BJ (cell line): Measurements from ENCODE around the gene RBM24. TPM values are rescaled to one million over a fixed set of nuclear protein-coding genes. Genes with fewer than 3 reads are reported as not detected.

Experiments used
- CTCF ChIA-PET: fragments of 350-600 bp; formaldehyde crosslinking; extraction: SDS; loops from one replicate; lab custom pipeline; 2021; ENCODE audit warnings: antibody characterized with exemption, inconsistent platforms; lab: Yijun Ruan, JAX
- POLR2A ChIA-PET: fragments of 300-600 bp; sonication (Branson Sonifier 250); formaldehyde crosslinking; extraction: SDS; loops from one replicate; lab custom pipeline; 2021; ENCODE audit warnings: antibody characterized with exemption; lab: Charles Lee
- DNase-seq: peaks from one replicate; pipeline ENCODE4 v3.0.0-alpha.2; 2011; ENCODE audit warnings: low read depth
- H3K27me3 ChIP-seq: 2 replicates; pipeline ENCODE4 v1.6.0; 2011; ENCODE audit warnings: low read length; ENCODE audit not compliant: control insufficient read depth, insufficient read depth
- H3K36me3 ChIP-seq: 2 replicates; pipeline ENCODE4 v1.5.1; 2011; ENCODE audit warnings: low read length; ENCODE audit not compliant: control insufficient read depth, insufficient read depth
- H3K4me3 ChIP-seq: 2 replicates; pipeline ENCODE4 v1.5.1; 2011; ENCODE audit warnings: low read depth, mild to moderate bottlenecking, control low read depth, low read length
- CTCF ChIP-seq: IDR thresholded peaks from 2 replicates; pipeline ENCODE4 v1.5.1; 2011; ENCODE audit warnings: low read depth, mild to moderate bottlenecking, control low read depth, inconsistent platforms, low read length, moderate library complexity; ENCODE audit not compliant: insufficient read depth
- polyA plus RNA-seq: library from polyadenylated mRNA; depleted of rRNA; stranded (reverse); fragments of >200 nt; gene quantifications from 2 replicates; pipeline ENCODE4 v1.2.3, GENCODE V29; 2011; rRNA removed

The RBM24 gene
- polyA plus RNA-seq, 1 experiment: 19.9 TPM

GRCh38 chr6:17336425-17336824 lies 55.3 kb downstream of the RBM24 start:
- no peaks in the 10 kb centered on the region for H3K27me3 ChIP-seq
- TF ChIP-seq CTCF: no peak
- no peak overlapping the region for H3K4me3 ChIP-seq
- POLR2A ChIA-PET: no interaction called here
- H3K36me3 ChIP-seq: no peaks in the 10 kb centered on the region
- CTCF ChIA-PET: no interaction called here
- no peak for DNase-seq

- no peak for TF ChIP-seq CTCF
- Histone ChIP-seq H3K4me3 (no peak overlapping the region), H3K36me3 (no peaks in the 10 kb centered on the region), H3K27me3 (no peaks in the 10 kb centered on the region)
- ChIA-PET POLR2A (no interaction called here), CTCF (no interaction called here)
- DNase-seq: no peak
Observed at GRCh38 chr6:17339308-17339670, 58.1 kb downstream of the RBM24 start.

GRCh38 chr6:17341117-17341805 lies 60.1 kb downstream of the RBM24 start:
- ChIA-PET POLR2A (no interaction called here), CTCF (interaction anchor here (1.6 kb wide), 1 partner anchor 7 kb away, joined by 3 read pairs; no protein-coding TSS in a partner anchor)
- no peak for TF ChIP-seq CTCF
- no peak for DNase-seq
- Histone ChIP-seq H3K27me3 (no peaks in the 10 kb centered on the region), H3K4me3 (no peak overlapping the region), H3K36me3 (no peaks in the 10 kb centered on the region)

- Histone ChIP-seq H3K36me3 (no peaks in the 10 kb centered on the region), H3K27me3 (no peaks in the 10 kb centered on the region), H3K4me3 (no peak overlapping the region)
- TF ChIP-seq CTCF: no peak
- ChIA-PET CTCF (interaction anchor here (1.6 kb wide), 1 partner anchor 8 kb away, joined by 3 read pairs; no protein-coding TSS in a partner anchor), POLR2A (no interaction called here)
- no peak for DNase-seq
Observed at GRCh38 chr6:17341891-17342290, 60.7 kb downstream of the RBM24 start.

GRCh38 chr6:17343215-17343614 lies 62.1 kb downstream of the RBM24 start:
- no peak for TF ChIP-seq CTCF
- Histone ChIP-seq H3K27me3 (no peaks in the 10 kb centered on the region), H3K4me3 (no peak overlapping the region), H3K36me3 (no peaks in the 10 kb centered on the region)
- CTCF ChIA-PET: no interaction called here
- POLR2A ChIA-PET: no interaction called here
- no peak for DNase-seq

Other genes starting within 250 kb of the RBM24 start
- gene STMND1, start 179.3 kb upstream of the RBM24 start, polyA plus RNA-seq: 0.05 and 0.16 TPM in 2 replicates
- 84.4 and 99.1 TPM in 2 replicates for gene CAP2, start 112.2 kb downstream of the RBM24 start, polyA plus RNA-seq